HG03378 (cell line): ENCODE measurements around the gene EFS.
"Not testable (repeated sequence)": the region's sequence is repeated elsewhere in the genome, so short reads cannot be mapped to it uniquely, and the experiment has no call there.

ENCODE experiments used
- ATAC-seq: cut with Tn5 transposase; IDR thresholded peaks from one replicate; pipeline ENCODE4 v1.9.1; 2021; ENCODE audit warnings: mild to moderate bottlenecking, moderate library complexity; ENCODE audit not compliant: unreplicated experiment

The EFS gene

DNA sequence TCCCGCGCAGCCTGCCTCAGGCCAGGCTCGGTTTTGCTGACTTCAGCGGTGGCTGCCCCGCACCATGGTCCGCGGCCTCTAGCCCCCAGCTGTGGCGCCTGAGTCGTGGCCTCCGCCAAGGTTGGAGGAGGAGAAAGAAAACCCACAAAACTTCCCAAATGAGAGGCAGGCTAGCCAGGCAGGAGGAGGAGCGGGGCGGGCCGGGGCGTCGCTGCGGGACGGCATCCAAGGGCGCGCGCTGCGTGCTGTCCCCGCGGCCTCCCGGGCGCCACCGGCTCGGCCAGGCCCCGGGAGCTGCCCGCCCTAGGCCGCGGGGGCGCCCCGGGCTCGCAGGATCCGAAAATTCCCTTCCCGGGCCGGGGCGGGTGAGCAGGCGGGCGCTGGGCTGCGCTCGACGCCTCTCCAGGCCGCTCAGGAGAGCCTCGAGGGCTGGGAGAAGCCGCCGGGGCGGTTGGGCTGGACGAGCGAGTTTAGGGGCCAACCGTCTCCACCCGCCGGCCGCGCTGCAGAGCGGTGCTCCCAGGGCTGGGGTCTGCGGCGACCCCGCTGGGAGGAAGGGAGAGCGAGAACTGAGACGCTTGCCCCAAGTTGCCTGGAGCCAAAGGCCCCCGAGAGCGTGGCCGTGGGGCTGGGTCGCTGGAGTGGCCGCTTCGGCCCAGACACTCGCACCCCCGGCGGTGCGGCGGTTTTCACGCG, at the start of gene EFS:
Gene EFS (minus strand): TSS at position 137 of the 696 bp plus-strand sequence. CDS start 147 bp downstream, outside the sequence.
- ATAC-seq: no peak

DNA sequence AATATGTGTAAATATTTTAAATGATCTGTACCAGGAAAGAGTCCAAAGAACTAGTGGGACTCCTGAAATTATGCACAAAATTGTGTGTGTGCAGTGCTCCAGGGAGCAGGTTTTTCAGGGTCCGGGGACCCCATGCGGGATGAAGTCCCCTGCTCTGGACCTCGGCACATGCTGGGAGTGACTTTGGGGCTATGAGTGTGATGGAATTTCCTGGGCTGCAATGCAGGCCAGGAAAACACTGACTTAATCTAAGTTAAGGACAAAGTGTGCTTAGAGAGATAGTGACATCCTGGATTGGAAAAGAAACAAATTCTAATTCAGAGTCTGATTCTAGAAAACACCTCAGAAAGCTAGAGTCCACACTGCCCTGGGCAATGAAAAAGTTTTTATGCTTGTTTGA, 49.3 kb upstream of the EFS start:
- ATAC-seq: no peak

DNA sequence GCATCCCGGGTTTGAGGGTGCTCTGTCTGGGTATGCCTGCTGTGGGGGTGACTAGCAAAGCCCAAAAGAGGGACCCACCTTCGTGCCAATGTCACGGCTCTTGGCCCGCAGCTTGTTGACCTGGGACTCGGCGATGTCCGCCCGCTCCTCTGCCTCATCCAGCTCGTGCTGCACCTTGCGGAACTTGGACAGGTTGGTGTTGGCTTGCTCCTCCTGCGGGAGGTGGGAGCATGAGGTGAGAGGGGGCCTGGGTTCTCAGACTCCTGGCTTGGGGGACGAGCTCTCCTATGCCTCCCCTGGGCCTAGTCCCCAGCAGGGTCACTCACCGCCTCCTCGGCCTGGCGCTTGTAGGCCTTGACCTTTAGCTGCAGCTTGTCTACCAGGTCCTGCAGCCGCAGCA, 48.7 kb upstream of the EFS start:
- no peak for ATAC-seq

DNA sequence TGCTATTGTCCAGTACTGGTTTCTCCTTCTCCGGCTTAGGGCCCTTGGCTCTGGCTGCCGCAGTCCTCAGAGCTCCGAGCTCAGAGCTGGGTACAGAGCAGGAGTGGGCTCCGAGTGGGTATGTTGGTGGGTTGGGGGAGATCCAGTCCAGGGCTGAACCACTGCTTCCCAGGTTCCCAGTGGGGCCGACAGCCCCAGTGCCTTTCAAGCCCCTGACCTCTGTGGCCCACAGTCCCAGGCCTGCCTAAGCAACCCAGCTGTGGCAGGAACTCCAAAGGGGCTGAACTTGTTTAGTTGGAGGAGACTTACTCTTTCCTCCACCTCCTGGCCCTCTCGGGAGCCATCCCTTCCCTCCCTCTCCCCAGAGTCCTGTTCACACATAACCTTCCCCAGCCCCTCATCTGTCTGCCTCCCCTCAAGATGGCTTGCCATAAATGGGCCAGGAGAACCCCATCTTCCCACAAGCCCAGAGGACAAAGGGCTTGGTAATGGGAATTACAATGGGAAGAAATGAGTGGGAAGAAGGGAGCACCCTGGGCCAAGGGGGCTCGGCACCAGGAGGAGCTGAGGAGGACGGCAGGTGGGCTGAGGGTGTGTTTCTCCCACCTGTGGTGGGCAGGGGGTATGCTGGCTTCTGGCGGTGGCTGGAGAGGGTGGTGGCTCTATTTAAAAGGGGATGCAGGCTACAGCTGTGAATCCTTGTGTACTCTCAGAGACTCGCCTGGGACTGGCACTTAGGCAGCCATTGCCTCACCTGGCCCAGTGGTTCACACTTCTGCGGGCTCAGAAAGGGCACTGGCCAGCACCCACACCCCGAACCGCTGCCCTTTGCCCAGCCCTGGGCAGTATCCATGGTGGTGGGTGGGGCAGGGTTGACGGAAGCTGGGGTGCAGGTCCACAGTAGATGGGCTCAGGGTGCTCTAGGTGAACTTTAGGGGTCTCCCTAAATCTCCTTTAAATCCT, 46.9 kb upstream of the EFS start:
- ATAC-seq: no peak

DNA sequence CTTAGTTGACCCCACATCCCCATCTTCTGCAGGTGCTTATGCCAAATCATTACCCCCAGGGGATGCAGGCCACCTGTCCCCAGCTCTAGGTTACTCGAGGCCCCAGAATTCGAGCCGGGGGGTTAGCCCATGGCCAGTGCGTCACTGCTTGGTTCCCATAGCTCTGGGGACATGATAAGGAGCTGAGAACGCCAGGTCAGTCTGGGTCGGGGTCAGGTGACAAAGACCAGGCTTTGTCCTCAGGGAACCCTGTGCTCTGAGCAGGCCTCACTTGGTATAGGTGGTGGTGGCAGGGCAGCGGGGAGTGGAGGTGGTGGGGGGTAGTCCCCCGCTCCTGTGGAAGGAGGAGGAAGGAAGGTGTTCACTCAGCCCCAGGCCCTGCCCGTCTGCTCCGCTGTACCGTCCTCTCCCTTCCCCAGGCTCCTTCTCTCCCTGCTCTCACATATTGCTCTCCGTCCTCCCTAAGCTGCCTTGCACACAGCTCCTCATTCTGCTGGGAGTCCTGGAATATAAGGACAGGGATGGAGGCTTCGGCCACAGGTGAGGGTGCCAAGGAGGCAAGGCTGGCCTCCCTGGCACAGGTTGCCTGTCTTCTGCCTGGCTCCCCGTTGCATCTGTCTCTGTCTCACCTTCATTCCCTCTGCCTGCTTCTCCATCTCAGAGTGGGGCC, 45.1 kb upstream of the EFS start:
- ATAC-seq: no peak

DNA sequence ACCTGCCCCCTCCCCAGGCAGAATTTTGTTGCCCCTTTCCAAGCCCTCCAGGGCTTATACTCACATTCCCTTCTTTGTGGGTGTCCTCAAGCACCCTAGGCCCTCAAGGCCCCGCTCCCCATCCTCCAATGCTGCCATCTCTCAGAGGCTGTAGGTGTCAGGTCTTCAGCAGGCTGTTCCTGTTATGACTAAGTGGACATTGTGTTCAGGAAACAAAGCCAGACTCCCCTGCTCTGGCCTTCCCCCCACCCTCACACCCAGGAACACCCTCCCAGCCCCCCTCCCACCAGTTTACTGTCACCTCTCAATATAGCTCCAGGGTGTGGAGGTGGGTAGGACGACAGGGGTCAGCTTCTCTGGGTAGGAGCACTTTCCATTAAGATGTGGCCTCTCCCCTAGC, 44.5 kb upstream of the EFS start:
- no peak for ATAC-seq

DNA sequence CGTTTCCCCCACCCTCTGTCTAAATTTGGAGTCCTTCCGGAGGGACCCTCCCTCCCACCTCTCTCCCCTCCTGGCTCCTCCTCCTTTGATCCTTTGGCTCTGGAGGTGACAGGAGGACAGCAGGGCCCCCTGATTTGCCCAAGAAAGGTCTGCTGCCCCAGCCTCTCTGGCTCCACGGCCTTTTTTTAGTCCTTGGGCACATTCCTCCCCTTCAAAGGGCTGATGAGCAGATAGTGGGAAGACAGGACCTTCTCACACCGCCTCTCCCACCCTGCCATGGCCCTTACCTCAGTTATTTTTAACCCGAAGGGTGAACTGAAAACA, 43.3 kb upstream of the EFS start:
- ATAC-seq: no peak

GRCh38 chr14:23407516-23408306, 42.7 kb upstream of the EFS start, which contains the start of gene MYH6:
MYH6 (minus strand) TSS chr14:23408273; CDS start chr14:23407223, 1,050 bp downstream.
- ATAC-seq: no peak

DNA sequence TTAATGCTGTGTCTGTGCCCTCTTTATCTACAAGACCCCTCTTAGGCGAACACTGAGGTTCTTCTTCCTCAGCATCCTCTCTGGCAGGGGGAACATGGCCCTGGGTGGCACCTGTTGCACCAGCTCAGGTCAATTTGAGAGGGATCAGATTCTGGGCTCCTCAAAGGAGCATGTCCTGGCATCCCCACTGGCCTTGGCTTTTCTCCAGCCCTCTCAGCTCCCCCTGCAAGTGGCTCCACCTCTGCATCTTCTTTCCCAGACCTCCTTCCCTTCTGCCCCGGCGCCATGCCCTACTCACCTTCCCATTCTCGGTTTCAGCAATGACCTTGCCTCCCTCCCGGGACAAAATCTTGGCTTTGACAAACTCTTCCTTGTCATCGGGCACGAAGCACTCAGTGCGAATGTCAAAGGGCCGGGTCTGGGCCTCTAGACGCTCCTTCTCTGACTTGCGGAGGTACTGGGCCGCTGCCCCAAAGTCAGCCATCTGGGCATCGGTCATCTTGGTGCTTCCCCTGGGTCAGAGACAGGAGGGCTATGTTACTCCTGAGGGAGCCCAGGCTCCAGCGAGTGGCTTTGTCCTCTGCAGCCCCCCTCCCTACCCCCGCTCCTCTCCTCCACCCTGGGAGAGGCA, 41.9 kb upstream of the EFS start:
- no peak for ATAC-seq

DNA sequence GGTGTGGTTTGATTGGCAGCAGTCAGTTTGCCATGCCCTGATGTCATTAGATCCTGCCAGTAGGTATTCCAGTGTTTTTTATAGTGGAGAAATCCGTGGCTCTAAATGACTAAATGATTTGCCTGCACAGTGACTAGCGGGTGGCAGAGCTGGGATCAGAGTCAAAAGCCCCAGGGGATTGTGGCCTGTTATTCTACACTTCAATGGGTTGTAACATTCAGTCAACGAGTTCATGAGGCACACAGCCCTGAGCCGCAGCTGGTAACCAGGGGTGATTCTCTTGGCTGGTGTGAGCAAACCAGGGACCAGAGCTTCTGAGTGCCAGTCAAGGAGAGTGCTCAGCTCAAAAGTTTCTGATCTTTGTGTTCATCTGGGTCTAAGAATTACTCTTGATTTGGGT, 41.3 kb upstream of the EFS start:
- no peak for ATAC-seq

GRCh38 chr14:23405516-23406025, 40.6 kb upstream of the EFS start:
- ATAC-seq: no peak

- no peak for ATAC-seq
These were observed 40.1 kb upstream of the EFS start for GRCh38 chr14:23405096-23405495.

DNA sequence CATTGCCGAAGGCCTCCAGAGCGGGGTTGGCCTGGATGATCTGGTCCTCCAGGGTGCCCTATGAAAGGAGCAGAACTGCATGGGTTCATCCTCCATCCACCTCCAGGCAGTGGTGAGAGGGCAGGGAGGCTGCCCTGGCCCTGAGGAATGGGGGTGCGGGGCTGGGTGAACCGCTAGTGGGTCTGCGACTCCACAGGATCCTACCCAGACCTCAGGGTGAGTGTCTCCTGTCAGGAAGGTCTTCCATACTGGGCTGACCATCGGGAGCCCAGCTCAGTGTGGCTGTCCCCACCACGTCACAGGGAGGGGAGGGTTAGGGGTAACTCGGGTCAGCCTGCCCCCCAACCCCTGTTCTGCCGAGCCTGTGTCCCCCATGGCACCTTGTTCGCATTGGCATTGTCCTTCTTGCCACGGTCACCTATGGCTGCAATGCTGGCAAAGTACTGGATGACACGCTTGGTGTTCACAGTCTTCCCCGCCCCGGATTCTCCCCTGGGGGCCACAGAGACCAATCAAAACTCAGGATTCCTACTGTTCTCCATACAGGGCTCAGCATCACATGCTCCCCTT, 39.4 kb upstream of the EFS start:
- no peak for ATAC-seq

DNA sequence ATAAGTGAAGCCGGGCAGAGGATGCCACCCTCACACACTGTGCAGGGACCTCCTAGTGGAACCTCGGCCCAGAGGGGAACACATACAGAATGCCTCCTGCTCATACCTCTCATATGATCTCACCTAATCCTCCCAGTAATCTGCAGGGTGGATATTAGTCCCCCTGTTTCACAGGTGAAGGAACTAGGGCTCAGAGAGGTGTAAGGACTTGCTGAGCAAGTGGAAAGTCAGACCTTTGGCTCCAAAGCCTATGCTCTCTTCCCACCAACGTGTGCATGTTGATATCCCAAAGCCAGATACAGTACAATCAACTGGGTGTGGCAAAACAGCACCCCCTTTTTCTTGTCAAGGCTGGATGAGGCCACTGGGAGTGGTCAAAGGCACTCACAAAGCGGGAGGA, 38.9 kb upstream of the EFS start:
- ATAC-seq: no peak

GRCh38 chr14:23403139-23403438, 38.1 kb upstream of the EFS start:
- ATAC-seq: no peak

DNA sequence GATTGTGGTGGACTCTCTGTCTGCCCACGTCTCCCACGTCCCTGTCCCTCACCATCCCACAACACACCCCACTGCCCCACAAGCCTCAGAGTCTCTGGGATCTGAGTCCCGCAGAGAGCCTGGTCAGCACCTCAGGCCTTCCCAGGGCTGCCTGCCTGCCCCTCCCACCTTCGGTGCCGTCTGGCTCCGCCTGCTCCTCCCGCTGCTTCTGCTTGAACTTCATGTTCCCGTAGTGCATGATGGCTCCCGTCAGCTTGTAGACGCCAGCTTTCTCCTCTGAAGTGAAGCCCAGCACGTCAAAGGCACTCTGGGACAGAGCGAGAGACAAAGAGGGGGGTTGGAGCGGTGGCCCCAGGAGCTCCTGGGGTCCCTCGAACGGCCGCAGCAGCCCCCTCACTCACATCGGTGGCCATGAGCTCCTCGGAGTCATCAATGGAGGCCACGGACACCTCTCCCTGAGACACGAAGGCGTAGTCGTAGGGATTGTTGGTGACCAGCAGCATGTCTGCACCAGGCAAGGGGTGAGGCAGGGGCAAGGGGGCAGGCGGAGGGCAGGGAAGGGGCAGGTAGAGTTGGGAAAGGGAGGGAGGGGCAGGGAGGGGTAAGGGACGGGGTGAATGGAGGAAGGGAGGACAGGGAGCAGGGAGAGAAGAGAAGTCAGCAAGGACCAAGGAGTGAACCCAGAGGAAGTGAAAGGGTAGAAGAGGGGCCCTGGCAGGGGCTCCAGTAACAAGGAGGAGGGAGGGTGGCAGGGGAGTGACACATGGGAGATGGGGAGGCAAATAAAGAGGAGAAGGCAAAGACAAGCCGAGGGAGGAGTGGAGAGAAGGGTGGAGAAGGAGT, 37.5 kb upstream of the EFS start:
- no peak for ATAC-seq

- no peak for ATAC-seq
These were observed 36.3 kb upstream of the EFS start for GRCh38 chr14:23401291-23401690.

GRCh38 chr14:23400496-23401149, 35.7 kb upstream of the EFS start:
- ATAC-seq: not testable (repeated sequence)

GRCh38 chr14:23399591-23399990, 34.6 kb upstream of the EFS start:
- ATAC-seq: no peak
